Mucosa of descending colon (tissue), 3 donors: ENCODE results near the gene INTS1. TPM values are rescaled to one million over a fixed set of nuclear protein-coding genes. Genes with fewer than 3 reads are reported as not detected.
"Not testable (repeated sequence)": the region's sequence is repeated elsewhere in the genome, so short reads cannot be mapped to it uniquely, and the experiment has no call there.

Source experiments
- ATAC-seq: fragments of 200-7000 bp; cut with Tn5 transposase; one replicate; pipeline ENCODE4 v1.9.1; 2020; ENCODE audit warnings: mild to moderate bottlenecking, moderate library complexity
- DNase-seq, 3 donors: peaks; one replicate each; pipeline ENCODE4 v3.0.0-alpha.2; 2020
- H3K36me3 ChIP-seq: fragments of 200-600 bp; one replicate; pipeline ENCODE4 v1.8.0; 2021; ENCODE audit warnings: low read depth, mild to moderate bottlenecking
- H3K4me1 ChIP-seq: fragments of 200-600 bp; one replicate; pipeline ENCODE4 v1.8.0; 2021; ENCODE audit warnings: low read depth, mild to moderate bottlenecking
- H3K4me3 ChIP-seq: fragments of 200-600 bp; one replicate; pipeline ENCODE4 v1.8.0; 2021; ENCODE audit warnings: mild to moderate bottlenecking
- H3K9me3 ChIP-seq: fragments of 200-600 bp; one replicate; pipeline ENCODE4 v1.8.0; 2021; ENCODE audit warnings: mild to moderate bottlenecking
- CTCF ChIP-seq: fragments of 200-600 bp; IDR thresholded peaks from one replicate; pipeline ENCODE4 v1.8.0; 2022; ENCODE audit warnings: antibody characterized with exemption, mild to moderate bottlenecking
- intact Hi-C, 2 donors: fragments of 100-400 bp; cut with DNase I in 1 of 2; cut with micrococcal nuclease in 1 of 2; formaldehyde crosslinking; loops; one replicate each; pipeline versions ENCODE4 v1.11.0 to v1.11.1; 2022; cut with DNase I, micrococcal nuclease
- total RNA-seq, 3 donors: library from RNA; stranded (reverse); fragmentation: NEBNext Ultra II Directional in 2 of 3; extraction: Animal tissue kit (Norgen Biotek cat#: 25700) in 2 of 3; gene quantifications; one replicate each; pipeline versions ENCODE4 v1.2.1 to v1.2.4, GENCODE V29; 2021 to 2023
- donor health status: DM: no; HTN: no; CAD: no; lungs with moderate emphysema.
- donor health status: DM: no; HTN: no; CAD: no.
- donor health status: DM: no; HTN: yes; CAD: no.

Gene INTS1
- total RNA-seq, 3 donors from 2014 or later: 79.6 to 94.3 (median 88.0) TPM

GRCh38 chr7:1448958-1449357, 55.2 kb downstream of the INTS1 start:
- ATAC-seq (no peak), DNase-seq (no peak)
- Histone ChIP-seq H3K4me1 (peaks cover 5% of the 10 kb centered on the region), H3K4me3 (no peak overlapping the region), H3K9me3 (no peaks in the 10 kb centered on the region), H3K36me3 (no peaks in the 10 kb centered on the region)
- TF ChIP-seq CTCF: no peak
- intact Hi-C loops: no loop called here

- no peak for TF ChIP-seq CTCF
- no peak for DNase-seq
- intact Hi-C loops: no loop called here
- no peak overlapping the region for H3K4me3 ChIP-seq
- ATAC-seq: peak; percentile 23
- H3K9me3 ChIP-seq: no peaks in the 10 kb centered on the region
- peaks cover 5% of the 10 kb centered on the region for H3K4me1 ChIP-seq
- H3K36me3 ChIP-seq: no peaks in the 10 kb centered on the region
Measured at GRCh38 chr7:1447551-1448244, 56.5 kb downstream of the INTS1 start.

- no peaks in the 10 kb centered on the region for H3K9me3 ChIP-seq
- H3K4me1 ChIP-seq: peaks cover 3% of the 10 kb centered on the region
- no peak for ATAC-seq
- no peak overlapping the region for H3K4me3 ChIP-seq
- no peak for DNase-seq
- H3K36me3 ChIP-seq: no peaks in the 10 kb centered on the region
- intact Hi-C loops: no loop called here
- no peak for TF ChIP-seq CTCF
Measured at GRCh38 chr7:1447112-1447511, 57.1 kb downstream of the INTS1 start.

- intact Hi-C loops: no loop called here
- H3K36me3 ChIP-seq: no peaks in the 10 kb centered on the region
- H3K4me1 ChIP-seq: peaks cover 3% of the 10 kb centered on the region
- no peak for TF ChIP-seq CTCF
- DNase-seq: no peak
- peak; percentile 27 for ATAC-seq
- no peak overlapping the region for H3K4me3 ChIP-seq
- no peaks in the 10 kb centered on the region for H3K9me3 ChIP-seq
Measured at GRCh38 chr7:1446620-1447032, 57.6 kb downstream of the INTS1 start.

GRCh38 chr7:1446026-1446425, 58.2 kb downstream of the INTS1 start:
- intact Hi-C loops, H3K9me3 ChIP-seq, H3K36me3 ChIP-seq, DNase-seq, ATAC-seq, H3K4me1 ChIP-seq, H3K4me3 ChIP-seq: not testable (repeated sequence)

GRCh38 chr7:1445341-1445740, 58.8 kb downstream of the INTS1 start:
- no peak overlapping the region for H3K4me3 ChIP-seq
- no peaks in the 10 kb centered on the region for H3K4me1 ChIP-seq
- no peak for TF ChIP-seq CTCF
- no peaks in the 10 kb centered on the region for H3K9me3 ChIP-seq
- H3K36me3 ChIP-seq: no peaks in the 10 kb centered on the region
- intact Hi-C loops: no loop called here
- ATAC-seq: no peak
- no peak for DNase-seq
